ENCODE data around the gene HUNK.

GRCh38 chr21:31860851-31861250 lies 12.0 kb upstream of the HUNK start:
- TF ChIP-seq CTCF (optimal IDR thresholded peaks at IDR 0.05 in 1 of 3, IDR thresholded peaks at IDR 0.05 in 1 of 3, conservative IDR thresholded peaks at IDR 0.05 in 1 of 3; ENCODE audit: extremely low read depth in 1 of 3, insufficient read depth in 2 of 3, low read length in 3 of 3) (no peak), EZH2 (IDR thresholded peaks at IDR 0.05; ENCODE audit: low read length) (no peak)
